Adrenal gland (tissue), 12 donors: ENCODE data around the gene CRYBB1. TPM values are rescaled to one million over a fixed set of nuclear protein-coding genes. Genes with fewer than 3 reads are reported as not detected.

Experiments
- DNase-seq, 7 donors: peaks; one replicate each; pipeline ENCODE4 v3.0.0-alpha.2; 2019 to 2020
- H3K27ac ChIP-seq, 5 donors: fragments of 200-600 bp; sonication (generic) in 4 of 5; 1 replicate in 3 of 5; 2 replicates in 2 of 5; pipeline versions ENCODE4 v1.5.1 to v1.8.0; 2016 to 2020; ENCODE audit warnings: mild to moderate bottlenecking in 1 of 5
- H3K27me3 ChIP-seq: fragments of 200-600 bp; 2 replicates; pipeline ENCODE4 v1.8.0; 2021
- H3K36me3 ChIP-seq, 2 donors: fragments of 200-600 bp; replicated peaks in 1 of 2; 1 replicate in 1 of 2; 2 replicates in 1 of 2; pipeline versions ENCODE4 v1.5.1 to v1.8.0; 2018 to 2022
- H3K4me1 ChIP-seq, 2 donors: fragments of 200-600 bp; replicated peaks in 1 of 2; 1 replicate in 1 of 2; 2 replicates in 1 of 2; pipeline versions ENCODE4 v1.5.1 to v1.8.0; 2018 to 2021
- H3K4me3 ChIP-seq, 4 donors: fragments of 200-600 bp; sonication (generic) in 3 of 4; one replicate each; pipeline ENCODE4 v1.5.1; 2016 to 2018
- H3K9me3 ChIP-seq, 3 donors: fragments of 200-600 bp; sonication (generic) in 1 of 3; replicated peaks in 1 of 3; 1 replicate in 2 of 3; 2 replicates in 1 of 3; pipeline versions ENCODE4 v1.5.1 to v1.8.0; 2016 to 2021
- POLR2A ChIP-seq, 2 donors: fragments of 450-650 bp; IDR thresholded peaks; one replicate each; pipeline ENCODE4 v1.6.1; 2017; ENCODE audit warnings: antibody characterized with exemption in 2 of 2, mild to moderate bottlenecking in 2 of 2, moderate library complexity in 1 of 2
- WGBS, 4 donors: extraction: QIAGEN DNeasy Blood & Tissue Kit in 2 of 4; methylation state at CpG; one replicate each; pipeline versions ENCODE4 v1.1.5 to v1.1.7; 2013 to 2017; 5-methylcytosine and 5-hydroxymethylcytosine counted together
- intact Hi-C, 2 donors: fragments of 100-400 bp; cut with DNase I; formaldehyde crosslinking; loops; one replicate each; pipeline versions ENCODE4 v1.14.1 to v1.15.0; 2022 to 2023
- polyA plus RNA-seq, 3 donors: library from polyadenylated mRNA; stranded (reverse); fragments of 200-250 nt in 2 of 3; fragments of 350-450 nt in 1 of 3; fragmentation: Illumina TruSeq in 1 of 3; extraction: RNeasy Lipid Tissue Mini Kit (QIAGEN cat#74804) in 1 of 3; gene quantifications; one replicate each; pipeline ENCODE4 v1.2.3, GENCODE V29; 2013 to 2014
- total RNA-seq, 9 donors: library from RNA; depleted of rRNA in 4 of 9; stranded (reverse); fragments of >200 nt in 4 of 9; fragments of 120-200 nt in 1 of 9; fragmentation: NEBNext Ultra II Directional in 1 of 9; extraction: Animal tissue kit (Norgen Biotek cat#: 25700) in 1 of 9; gene quantifications; one replicate each; pipeline versions ENCODE4 v1.1.0 to v1.2.4, GENCODE V29; 2013 to 2023
- TF ChIP-seq, protein P1 (sequence below), 6 experiments: fragments of 450-650 bp in 4 of 6; fragments of 200-600 bp in 2 of 6; sonication (generic) in 1 of 6; IDR thresholded peaks; 1 replicate in 5 of 6; 2 replicates in 1 of 6; pipeline versions ENCODE4 v1.5.1 to v1.8.0; 2016 to 2021; ENCODE audit warnings: antibody characterized with exemption in 6 of 6, mild to moderate bottlenecking in 2 of 6, moderate library complexity in 1 of 6
- donor health status: healthy with polysubstance abuse.
- donor health status: Bipolar disorder and iron deficiency.
- donor health status: DM: yes; HTN: yes; CAD: no.
- donor health status: DM: no; HTN: no; CAD: no.
- donor health status: DM: no; HTN: no; CAD: no.
- donor health status: DM: yes; HTN: yes; CAD: no.

Gene CRYBB1
- total and polyA plus RNA-seq, 12 donors: 0.39 to 2.6 (median 1.6) TPM

DNA sequence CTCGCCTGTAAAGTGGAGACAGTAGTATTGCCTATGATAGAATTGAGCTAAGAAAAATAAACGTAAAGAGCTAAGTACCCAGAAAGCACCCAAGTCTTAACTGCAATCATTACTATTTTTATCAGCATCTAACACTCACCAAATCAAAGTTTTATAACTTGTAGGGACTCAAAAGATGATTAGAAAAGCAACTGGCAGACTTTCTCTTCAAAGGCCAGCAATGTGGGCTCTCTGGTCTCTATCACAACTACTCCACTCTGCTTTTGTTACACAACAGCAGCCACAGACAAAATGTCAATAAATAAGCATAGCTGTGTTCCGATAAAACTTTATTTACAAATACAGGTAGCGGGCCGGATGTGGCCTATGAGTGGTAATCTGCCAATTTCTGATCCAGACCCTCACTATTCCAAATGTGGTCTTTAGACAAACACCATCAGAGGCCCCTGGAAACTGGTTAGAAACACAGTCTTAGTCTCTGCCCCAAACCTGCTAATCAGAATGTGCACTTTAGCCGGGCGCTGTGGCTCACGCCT is 36.1 kb downstream of the CRYBB1 start:
- Histone ChIP-seq H3K36me3 (peaks cover 0 to 9% of the 10 kb centered on the region in 2 donors), H3K27me3 (no peaks in the 10 kb centered on the region), H3K4me1 (peaks cover 14 to 15% of the 10 kb centered on the region in 2 donors), H3K27ac (no peak overlapping the region), H3K9me3 (no peaks in the 10 kb centered on the region), H3K4me3 (no peak overlapping the region)
- no peak for TF ChIP-seq POLR2A (IDR thresholded peaks at IDR 0.05)
- TF ChIP-seq, protein P1, sequence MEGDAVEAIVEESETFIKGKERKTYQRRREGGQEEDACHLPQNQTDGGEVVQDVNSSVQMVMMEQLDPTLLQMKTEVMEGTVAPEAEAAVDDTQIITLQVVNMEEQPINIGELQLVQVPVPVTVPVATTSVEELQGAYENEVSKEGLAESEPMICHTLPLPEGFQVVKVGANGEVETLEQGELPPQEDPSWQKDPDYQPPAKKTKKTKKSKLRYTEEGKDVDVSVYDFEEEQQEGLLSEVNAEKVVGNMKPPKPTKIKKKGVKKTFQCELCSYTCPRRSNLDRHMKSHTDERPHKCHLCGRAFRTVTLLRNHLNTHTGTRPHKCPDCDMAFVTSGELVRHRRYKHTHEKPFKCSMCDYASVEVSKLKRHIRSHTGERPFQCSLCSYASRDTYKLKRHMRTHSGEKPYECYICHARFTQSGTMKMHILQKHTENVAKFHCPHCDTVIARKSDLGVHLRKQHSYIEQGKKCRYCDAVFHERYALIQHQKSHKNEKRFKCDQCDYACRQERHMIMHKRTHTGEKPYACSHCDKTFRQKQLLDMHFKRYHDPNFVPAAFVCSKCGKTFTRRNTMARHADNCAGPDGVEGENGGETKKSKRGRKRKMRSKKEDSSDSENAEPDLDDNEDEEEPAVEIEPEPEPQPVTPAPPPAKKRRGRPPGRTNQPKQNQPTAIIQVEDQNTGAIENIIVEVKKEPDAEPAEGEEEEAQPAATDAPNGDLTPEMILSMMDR (IDR thresholded peaks at IDR 0.05): no peak
- WGBS, 4 donors: 95 to 99% (median 97%) methylated on average over 8 of the region's 8 CpGs
- no peak for DNase-seq
- intact Hi-C loops: no loop called here

DNA sequence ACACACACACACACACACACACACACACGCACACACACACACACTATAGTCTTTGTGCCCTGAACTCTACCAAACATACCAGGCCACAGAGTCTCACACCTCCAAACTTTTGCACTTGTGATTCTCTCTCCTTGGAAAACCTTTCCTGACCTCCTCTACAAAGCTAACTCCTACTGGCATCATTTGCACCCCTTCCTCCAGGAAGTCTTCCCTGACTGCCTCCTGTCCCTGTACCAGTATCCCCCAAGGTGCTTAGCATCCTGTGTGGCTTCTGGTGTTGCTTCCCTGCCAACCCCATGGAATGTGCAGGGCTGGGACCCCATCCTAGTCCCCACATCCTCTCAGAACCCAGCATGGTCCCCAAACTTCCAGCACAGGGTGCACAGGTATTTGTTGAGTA is 36.8 kb downstream of the CRYBB1 start:
- Histone ChIP-seq H3K4me3 (no peak overlapping the region), H3K36me3 (peaks cover 0 to 9% of the 10 kb centered on the region in 2 donors), H3K27ac (no peak overlapping the region), H3K9me3 (no peaks in the 10 kb centered on the region), H3K4me1 (peaks cover 14 to 15% of the 10 kb centered on the region in 2 donors), H3K27me3 (no peaks in the 10 kb centered on the region)
- WGBS, 4 donors: 0 to 63% (median 43%) methylated on average over 1 of the region's 1 CpG
- intact Hi-C loops: no loop called here
- no peak for DNase-seq
- TF ChIP-seq POLR2A (IDR thresholded peaks at IDR 0.05): no peak
- TF ChIP-seq, protein P1 (IDR thresholded peaks at IDR 0.05): no peak

DNA sequence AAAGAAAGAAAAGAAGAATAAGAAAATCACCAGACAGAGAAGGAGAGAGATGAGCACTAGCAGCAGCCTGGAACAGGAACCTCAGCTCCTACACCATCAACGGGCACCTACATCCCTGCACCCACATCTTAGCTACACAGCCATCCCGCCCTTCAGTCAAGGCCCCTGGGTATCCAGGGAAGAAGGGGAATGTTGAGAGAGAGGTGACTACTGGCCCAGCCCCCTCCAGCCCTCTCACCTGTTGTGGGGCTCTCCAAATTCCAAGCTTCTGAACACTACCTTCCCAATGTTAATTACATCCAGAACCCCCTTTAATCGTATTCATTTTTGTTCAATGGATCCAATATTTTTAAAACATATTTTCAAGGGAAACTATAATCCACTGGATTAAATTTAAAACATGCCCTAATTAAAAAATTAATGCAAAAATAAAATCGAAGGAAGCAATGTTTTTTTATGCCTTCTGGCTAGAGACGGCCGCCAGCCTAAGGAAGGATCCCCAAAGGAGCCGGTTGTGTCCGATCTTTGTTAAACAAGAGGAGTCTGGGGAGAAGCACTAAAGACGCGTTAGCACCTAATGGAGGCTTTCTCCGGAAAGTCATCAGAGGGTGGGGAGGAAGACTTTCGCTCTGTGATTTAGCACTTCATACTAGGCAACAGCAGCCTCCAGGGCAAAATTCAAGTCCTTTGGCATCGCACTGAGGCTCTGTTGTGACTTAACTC is 37.4 kb downstream of the CRYBB1 start:
- Histone ChIP-seq H3K36me3 (peaks cover 0 to 9% of the 10 kb centered on the region in 2 donors), H3K27ac (no peak overlapping the region), H3K27me3 (no peaks in the 10 kb centered on the region), H3K4me3 (no peak overlapping the region), H3K4me1 (peaks cover 12% of the 10 kb centered on the region in 2 donors), H3K9me3 (no peaks in the 10 kb centered on the region)
- DNase-seq: no peak
- WGBS, 4 donors: 79 to 87% (median 81%) methylated on average over 13 of the region's 13 CpGs
- intact Hi-C loops: no loop called here
- no peak for TF ChIP-seq POLR2A (IDR thresholded peaks at IDR 0.05)
- TF ChIP-seq, protein P1 (IDR thresholded peaks at IDR 0.05): no peak

GRCh38 chr22:26579331-26579886 is 38.4 kb downstream of the CRYBB1 start:
- DNase-seq: no peak
- no peak overlapping the region for H3K4me3 ChIP-seq
- TF ChIP-seq, protein P1 (IDR thresholded peaks at IDR 0.05): no peak
- TF ChIP-seq POLR2A (IDR thresholded peaks at IDR 0.05): no peak
- H3K4me1 ChIP-seq: peaks cover 2 to 4% of the 10 kb centered on the region in 2 donors
- H3K9me3 ChIP-seq: no peaks in the 10 kb centered on the region
- no peaks in the 10 kb centered on the region for H3K27me3 ChIP-seq
- H3K36me3 ChIP-seq: peaks cover 0 to 9% of the 10 kb centered on the region in 2 donors
- WGBS, 4 donors: 63 to 77% (median 65%) methylated on average over 6 to 10 of the region's 10 CpGs
- intact Hi-C loops: no loop called here
- no peak overlapping the region for H3K27ac ChIP-seq
